Effector memory CD4-positive, alpha-beta T cell (primary cell): ENCODE data around the gene CMC2.

Experiments
- DNase-seq, 3 donors: peaks; one replicate each; pipeline ENCODE4 v3.0.0-alpha.2; 2020
- H3K27ac ChIP-seq: 2 replicates; pipeline ENCODE4 v1.7.0; 2013; ENCODE audit warnings: mild to moderate bottlenecking, low read length, moderate library complexity; ENCODE audit not compliant: insufficient read depth, poor library complexity, severe bottlenecking
- H3K27me3 ChIP-seq: replicated peaks from 2 replicates; pipeline ENCODE4 v1.7.0; 2013; ENCODE audit warnings: mild to moderate bottlenecking, low read length; ENCODE audit not compliant: insufficient read depth, control insufficient read depth, poor library complexity, severe bottlenecking
- H3K36me3 ChIP-seq: 2 replicates; pipeline ENCODE4 v1.7.0; 2013; ENCODE audit warnings: mild to moderate bottlenecking, low read length, moderate library complexity; ENCODE audit not compliant: control insufficient read depth, insufficient read depth
- H3K4me1 ChIP-seq: 2 replicates; pipeline ENCODE4 v1.7.0; 2013; ENCODE audit warnings: low read length, mild to moderate bottlenecking; ENCODE audit not compliant: control insufficient read depth, insufficient read depth, poor library complexity, severe bottlenecking
- H3K4me3 ChIP-seq: 2 replicates; pipeline ENCODE4 v1.7.0; 2013; ENCODE audit warnings: low read length, low read depth, mild to moderate bottlenecking; ENCODE audit not compliant: insufficient read depth, poor library complexity, severe bottlenecking
- H3K9me3 ChIP-seq: 2 replicates; pipeline ENCODE4 v1.7.0; 2013; ENCODE audit warnings: mild to moderate bottlenecking, low read length, moderate library complexity; ENCODE audit not compliant: control insufficient read depth

CMC2 gene

GRCh38 chr16:80962879-80963278 lies 43.8 kb downstream of the CMC2 start:
- H3K36me3 ChIP-seq, result no peaks in the 10 kb centered on the region
- H3K4me1 ChIP-seq, result no peaks in the 10 kb centered on the region
- DNase-seq, result no peak
- H3K4me3 ChIP-seq, result no peak overlapping the region
- H3K27me3 ChIP-seq, result no peaks in the 10 kb centered on the region
- H3K9me3 ChIP-seq, result no peaks in the 10 kb centered on the region
- H3K27ac ChIP-seq, result no peak overlapping the region

GRCh38 chr16:80958284-80958683 lies 48.4 kb downstream of the CMC2 start:
- H3K27me3 ChIP-seq, result no peaks in the 10 kb centered on the region
- no peak overlapping the region for H3K4me3 ChIP-seq
- no peaks in the 10 kb centered on the region for H3K36me3 ChIP-seq
- no peak overlapping the region for H3K27ac ChIP-seq
- DNase-seq, result no peak
- H3K9me3 ChIP-seq, result no peaks in the 10 kb centered on the region
- no peaks in the 10 kb centered on the region for H3K4me1 ChIP-seq

- Histone ChIP-seq H3K36me3 (no peaks in the 10 kb centered on the region), H3K27me3 (no peaks in the 10 kb centered on the region), H3K4me1 (no peaks in the 10 kb centered on the region), H3K27ac (no peak overlapping the region), H3K9me3 (no peaks in the 10 kb centered on the region), H3K4me3 (no peak overlapping the region)
- DNase-seq, result no peak
Measured at GRCh38 chr16:80954985-80955384, 51.7 kb downstream of the CMC2 start.

GRCh38 chr16:80948886-80949493 lies 57.7 kb downstream of the CMC2 start:
- H3K27me3 ChIP-seq, result peaks cover 4% of the 10 kb centered on the region
- no peaks in the 10 kb centered on the region for H3K36me3 ChIP-seq
- no peaks in the 10 kb centered on the region for H3K9me3 ChIP-seq
- no peak overlapping the region for H3K4me3 ChIP-seq
- no peak overlapping the region for H3K27ac ChIP-seq
- H3K4me1 ChIP-seq, result no peaks in the 10 kb centered on the region
- DNase-seq, result no peak

- Histone ChIP-seq H3K4me1 (no peaks in the 10 kb centered on the region), H3K36me3 (no peaks in the 10 kb centered on the region), H3K27me3 (peaks cover 4% of the 10 kb centered on the region), H3K4me3 (no peak overlapping the region), H3K9me3 (no peaks in the 10 kb centered on the region), H3K27ac (no peak overlapping the region)
- DNase-seq, result no peak
Measured at GRCh38 chr16:80947708-80948625, 58.7 kb downstream of the CMC2 start.

GRCh38 chr16:80947239-80947638 lies 59.4 kb downstream of the CMC2 start:
- Histone ChIP-seq H3K27me3 (peaks cover 4% of the 10 kb centered on the region), H3K4me3 (no peak overlapping the region), H3K36me3 (no peaks in the 10 kb centered on the region), H3K4me1 (no peaks in the 10 kb centered on the region), H3K9me3 (no peaks in the 10 kb centered on the region), H3K27ac (no peak overlapping the region)
- no peak for DNase-seq

GRCh38 chr16:80946481-80946880 lies 60.2 kb downstream of the CMC2 start:
- no peak for DNase-seq
- Histone ChIP-seq H3K27ac (no peak overlapping the region), H3K4me1 (no peaks in the 10 kb centered on the region), H3K27me3 (peaks cover 4% of the 10 kb centered on the region), H3K4me3 (no peak overlapping the region), H3K36me3 (no peaks in the 10 kb centered on the region), H3K9me3 (no peaks in the 10 kb centered on the region)

- Histone ChIP-seq H3K27me3 (no peaks in the 10 kb centered on the region), H3K4me1 (no peaks in the 10 kb centered on the region), H3K4me3 (no peak overlapping the region), H3K9me3 (no peaks in the 10 kb centered on the region), H3K36me3 (no peaks in the 10 kb centered on the region), H3K27ac (no peak overlapping the region)
- DNase-seq, result no peak
Measured at GRCh38 chr16:80940069-80940856, 66.4 kb downstream of the CMC2 start.

- no peaks in the 10 kb centered on the region for H3K9me3 ChIP-seq
- H3K4me3 ChIP-seq, result no peak overlapping the region
- H3K27ac ChIP-seq, result no peak overlapping the region
- no peak for DNase-seq
- H3K27me3 ChIP-seq, result no peaks in the 10 kb centered on the region
- H3K36me3 ChIP-seq, result no peaks in the 10 kb centered on the region
- no peaks in the 10 kb centered on the region for H3K4me1 ChIP-seq
Measured at GRCh38 chr16:80938879-80939260, 67.8 kb downstream of the CMC2 start.
